ENCODE measurements around the gene HINT2.
A peak's percentile ranks its signal among the peaks of the same experiment; 100 is the strongest.

HINT2 gene

GRCh38 chr9:35781066-35781465 is 33.8 kb downstream of the HINT2 start:
- DNase-seq, result no peak

GRCh38 chr9:35778496-35778895 is 36.3 kb downstream of the HINT2 start:
- no peak for DNase-seq

- DNase-seq, result no peak
These were observed 38.8 kb downstream of the HINT2 start for GRCh38 chr9:35776018-35776417.

- DNase-seq, result peak in 4 of 58 donors; percentile 3 to 19 (median 14)
These were observed 39.8 kb downstream of the HINT2 start for GRCh38 chr9:35774907-35775635.

GRCh38 chr9:35771943-35772342 is 42.9 kb downstream of the HINT2 start:
- no peak for DNase-seq

- DNase-seq, result peak in 1 of 58 donors; percentile 7
These were observed 43.3 kb downstream of the HINT2 start for GRCh38 chr9:35771534-35771933.

GRCh38 chr9:35771075-35771433 is 43.8 kb downstream of the HINT2 start:
- no peak for DNase-seq

GRCh38 chr9:35769763-35770162 is 45.1 kb downstream of the HINT2 start:
- DNase-seq, result no peak

- DNase-seq, result no peak
These were observed 47.4 kb downstream of the HINT2 start for GRCh38 chr9:35767458-35767857.

GRCh38 chr9:35766997-35767396 is 47.8 kb downstream of the HINT2 start:
- no peak for DNase-seq

- no peak for DNase-seq
These were observed 51.0 kb downstream of the HINT2 start for GRCh38 chr9:35763803-35764202.

GRCh38 chr9:35763181-35763580 is 51.7 kb downstream of the HINT2 start:
- DNase-seq, result no peak

Data from anterior cingulate cortex (tissue), 58 donors.